DOHH2 (cell line): ENCODE results near the gene ACTG2.
"Not testable (repeated sequence)": the region's sequence is repeated elsewhere in the genome, so short reads cannot be mapped to it uniquely, and the experiment has no call there.

Experiments used
- H3F3A ChIP-seq: fragments of 200-600 bp; sonication (generic), shearing (Covaris generic); 2 replicates; pipeline ENCODE4 v1.6.0; 2016; ENCODE audit warnings: antibody characterized with exemption, mild to moderate bottlenecking; ENCODE audit not compliant: control insufficient read depth, insufficient read depth
- H3K27ac ChIP-seq: fragments of 200-600 bp; sonication (generic); 2 replicates; pipeline ENCODE4 v1.5.1; 2014; ENCODE audit warnings: low read depth, mild to moderate bottlenecking, low read length, moderate library complexity
- H3K27me3 ChIP-seq: fragments of 200-600 bp; sonication (generic); 2 replicates; pipeline ENCODE4 v1.6.1; 2014; ENCODE audit warnings: mild to moderate bottlenecking, low read length, mixed read lengths; ENCODE audit not compliant: control insufficient read depth
- H3K36me3 ChIP-seq: fragments of 200-600 bp; sonication (generic); 2 replicates; pipeline ENCODE4 v1.6.1; 2014; ENCODE audit warnings: mild to moderate bottlenecking, low read length, moderate library complexity, mixed read lengths; ENCODE audit not compliant: control insufficient read depth
- H3K4me1 ChIP-seq: fragments of 200-600 bp; sonication (generic); 2 replicates; pipeline ENCODE4 v1.6.1; 2014; ENCODE audit warnings: mild to moderate bottlenecking, low read length, mixed read lengths; ENCODE audit not compliant: control insufficient read depth
- H3K4me2 ChIP-seq: fragments of 200-600 bp; sonication (generic); 2 replicates; pipeline ENCODE4 v1.6.0; 2014; ENCODE audit warnings: mild to moderate bottlenecking, low read length, moderate library complexity
- H3K4me3 ChIP-seq: fragments of 200-600 bp; sonication (generic); 2 replicates; pipeline ENCODE4 v1.5.1; 2014; ENCODE audit warnings: mild to moderate bottlenecking, low read length, mixed read lengths
- H3K79me2 ChIP-seq: fragments of 200-600 bp; sonication (generic); 2 replicates; pipeline ENCODE4 v1.6.1; 2014; ENCODE audit warnings: mild to moderate bottlenecking, low read length, mixed read lengths; ENCODE audit not compliant: control insufficient read depth
- H3K9me2 ChIP-seq: fragments of 200-600 bp; sonication (generic); replicated peaks from 2 replicates; pipeline ENCODE4 v1.6.1; 2014; ENCODE audit warnings: mild to moderate bottlenecking, low read length, mixed read lengths; ENCODE audit not compliant: control insufficient read depth
- H3K9me3 ChIP-seq: fragments of 200-600 bp; sonication (generic); 2 replicates; pipeline ENCODE4 v1.6.1; 2014; ENCODE audit warnings: antibody characterized with exemption, low read length, mixed read lengths; ENCODE audit not compliant: control insufficient read depth, insufficient read depth
- H4K20me1 ChIP-seq: fragments of 200-600 bp; sonication (generic); 2 replicates; pipeline ENCODE4 v1.6.0; 2014; ENCODE audit warnings: low read depth, mild to moderate bottlenecking, antibody characterized with exemption, low read length, moderate library complexity; ENCODE audit not compliant: control insufficient read depth, insufficient read depth
- CTCF ChIP-seq: fragments of 200-600 bp; sonication (generic); IDR thresholded peaks from one replicate; pipeline ENCODE4 v1.5.1; 2014; ENCODE audit warnings: antibody characterized with exemption, mild to moderate bottlenecking, low read depth, low read length; ENCODE audit not compliant: poor library complexity, severe bottlenecking
- EZH2phosphoT487 ChIP-seq: fragments of 200-600 bp; sonication (generic); IDR thresholded peaks from 2 replicates; pipeline ENCODE4 v1.6.1; 2017; ENCODE audit warnings: borderline replicate concordance, mild to moderate bottlenecking, antibody characterized with exemption, low read length, moderate library complexity, mixed read lengths

The ACTG2 gene

GRCh38 chr2:73899801-73900336 is 7.1 kb downstream of the ACTG2 start:
- no peak for TF ChIP-seq CTCF
- TF ChIP-seq EZH2phosphoT487, result no peak
- no peaks in the 10 kb centered on the region for H3K9me3 ChIP-seq
- H3K4me1 ChIP-seq, result no peaks in the 10 kb centered on the region
- H3K27me3 ChIP-seq, result no peaks in the 10 kb centered on the region
- no peak overlapping the region for H3K4me2 ChIP-seq
- no peaks in the 10 kb centered on the region for H3K9me2 ChIP-seq
- H3K36me3 ChIP-seq, result no peaks in the 10 kb centered on the region
- no peaks in the 10 kb centered on the region for H4K20me1 ChIP-seq
- no peak overlapping the region for H3K27ac ChIP-seq
- no peak overlapping the region for H3K4me3 ChIP-seq
- H3K79me2 ChIP-seq, result no peaks in the 10 kb centered on the region
- no peaks in the 10 kb centered on the region for H3F3A ChIP-seq

- no peaks in the 10 kb centered on the region for H4K20me1 ChIP-seq
- H3K9me3 ChIP-seq, result no peaks in the 10 kb centered on the region
- TF ChIP-seq EZH2phosphoT487, result no peak
- no peak for TF ChIP-seq CTCF
- no peaks in the 10 kb centered on the region for H3K36me3 ChIP-seq
- no peak overlapping the region for H3K27ac ChIP-seq
- no peaks in the 10 kb centered on the region for H3K79me2 ChIP-seq
- no peaks in the 10 kb centered on the region for H3K9me2 ChIP-seq
- no peaks in the 10 kb centered on the region for H3F3A ChIP-seq
- H3K4me1 ChIP-seq, result no peaks in the 10 kb centered on the region
- no peaks in the 10 kb centered on the region for H3K27me3 ChIP-seq
- H3K4me2 ChIP-seq, result no peak overlapping the region
- no peak overlapping the region for H3K4me3 ChIP-seq
Measured at GRCh38 chr2:73901143-73901542, 8.3 kb downstream of the ACTG2 start.

GRCh38 chr2:73902284-73902683 is 9.5 kb downstream of the ACTG2 start:
- no peak for TF ChIP-seq EZH2phosphoT487
- no peak for TF ChIP-seq CTCF
- H3K4me2 ChIP-seq, result no peak overlapping the region
- no peaks in the 10 kb centered on the region for H3K9me3 ChIP-seq
- no peak overlapping the region for H3K27ac ChIP-seq
- no peaks in the 10 kb centered on the region for H4K20me1 ChIP-seq
- no peaks in the 10 kb centered on the region for H3F3A ChIP-seq
- no peaks in the 10 kb centered on the region for H3K27me3 ChIP-seq
- no peak overlapping the region for H3K4me3 ChIP-seq
- H3K36me3 ChIP-seq, result no peaks in the 10 kb centered on the region
- H3K79me2 ChIP-seq, result no peaks in the 10 kb centered on the region
- no peaks in the 10 kb centered on the region for H3K4me1 ChIP-seq
- H3K9me2 ChIP-seq, result no peaks in the 10 kb centered on the region

GRCh38 chr2:73903313-73903712 is 10.5 kb downstream of the ACTG2 start:
- H3K9me3 ChIP-seq, result no peaks in the 10 kb centered on the region
- no peak for TF ChIP-seq CTCF
- no peak for TF ChIP-seq EZH2phosphoT487
- H3K27ac ChIP-seq, result no peak overlapping the region
- H3K4me2 ChIP-seq, result no peak overlapping the region
- H3K36me3 ChIP-seq, result no peaks in the 10 kb centered on the region
- H3K4me3 ChIP-seq, result no peak overlapping the region
- H3K9me2 ChIP-seq, result no peaks in the 10 kb centered on the region
- peaks cover 5% of the 10 kb centered on the region for H3K4me1 ChIP-seq
- no peaks in the 10 kb centered on the region for H3F3A ChIP-seq
- no peaks in the 10 kb centered on the region for H3K27me3 ChIP-seq
- H4K20me1 ChIP-seq, result no peaks in the 10 kb centered on the region
- no peaks in the 10 kb centered on the region for H3K79me2 ChIP-seq

- not testable (repeated sequence) for H3K4me2 ChIP-seq, H3K9me3 ChIP-seq, H3F3A ChIP-seq, H3K4me3 ChIP-seq, H4K20me1 ChIP-seq, H3K9me2 ChIP-seq, H3K36me3 ChIP-seq, H3K4me1 ChIP-seq, H3K79me2 ChIP-seq, H3K27ac ChIP-seq, H3K27me3 ChIP-seq
Measured at GRCh38 chr2:73903949-73904613, 11.3 kb downstream of the ACTG2 start.
